ENCODE measurements around the gene KCNIP4. TPM values are rescaled to one million over a fixed set of nuclear protein-coding genes. Genes with fewer than 3 reads are reported as not detected.

Gene KCNIP4
- total and polyA plus RNA-seq, 10 donors, result not detected

GRCh38 chr4:21849077-21849476 is 99.5 kb downstream of the KCNIP4 start:
- H3K27me3 ChIP-seq (replicated peaks in 1 of 7), result no peaks in the 10 kb centered on the region
- no peaks in the 10 kb centered on the region for H3K36me3 ChIP-seq
- TF ChIP-seq CTCF (IDR thresholded peaks at IDR 0.05 in 8 of 11, conservative IDR thresholded peaks at IDR 0.05 in 3 of 11) (no peak), POLR2A (IDR thresholded peaks at IDR 0.05) (no peak), POLR2AphosphoS5 (IDR thresholded peaks at IDR 0.05) (no peak)
- 76 to 83% (median 80%) methylated on average over 3 of the region's 3 CpGs for WGBS, 5 donors
- H3K4me1 ChIP-seq, result no peaks in the 10 kb centered on the region
- DNase-seq, result no peak
- no peak overlapping the region for H3K4me3 ChIP-seq
- intact Hi-C loops (cut with DNase I; ENCODE audit: low total_unique reads), result no loop called here
- H3K9me3 ChIP-seq, result no peaks in the 10 kb centered on the region
- no peak overlapping the region for H3K27ac ChIP-seq

- no peaks in the 10 kb centered on the region for H3K4me1 ChIP-seq
- H3K27me3 ChIP-seq (replicated peaks in 1 of 7), result no peaks in the 10 kb centered on the region
- no peak overlapping the region for H3K4me3 ChIP-seq
- H3K36me3 ChIP-seq, result no peaks in the 10 kb centered on the region
- intact Hi-C loops (cut with DNase I; ENCODE audit: low total_unique reads), result no loop called here
- peak; percentile 20 for DNase-seq
- no peak overlapping the region for H3K27ac ChIP-seq
- 77 to 90% (median 78%) methylated on average over 2 of the region's 2 CpGs for WGBS, 5 donors
- TF ChIP-seq POLR2A (IDR thresholded peaks at IDR 0.05) (no peak), CTCF (IDR thresholded peaks at IDR 0.05 in 8 of 11, conservative IDR thresholded peaks at IDR 0.05 in 3 of 11) (no peak), POLR2AphosphoS5 (IDR thresholded peaks at IDR 0.05) (no peak)
- no peaks in the 10 kb centered on the region for H3K9me3 ChIP-seq
These were observed 100.6 kb downstream of the KCNIP4 start for GRCh38 chr4:21848021-21848420.

- Histone ChIP-seq H3K4me1 (no peaks in the 10 kb centered on the region), H3K36me3 (no peaks in the 10 kb centered on the region), H3K27ac (no peak overlapping the region), H3K9me3 (no peaks in the 10 kb centered on the region), H3K4me3 (no peak overlapping the region), H3K27me3 (replicated peaks in 1 of 7) (no peaks in the 10 kb centered on the region)
- DNase-seq, result no peak
- intact Hi-C loops (cut with DNase I; ENCODE audit: low total_unique reads), result no loop called here
- 65 to 84% (median 76%) methylated on average over 4 of the region's 4 CpGs for WGBS, 5 donors
- no peak for TF ChIP-seq POLR2A (IDR thresholded peaks at IDR 0.05)
- TF ChIP-seq POLR2AphosphoS5 (IDR thresholded peaks at IDR 0.05), result no peak
- TF ChIP-seq CTCF (IDR thresholded peaks at IDR 0.05 in 8 of 11, conservative IDR thresholded peaks at IDR 0.05 in 3 of 11), result no peak
These were observed 102.9 kb downstream of the KCNIP4 start for GRCh38 chr4:21845663-21846062.

- Histone ChIP-seq H3K9me3 (peaks cover 0 to 17% (median 9%) of the 10 kb centered on the region in 8 donors), H3K4me1 (no peaks in the 10 kb centered on the region), H3K36me3 (no peaks in the 10 kb centered on the region), H3K4me3 (no peak overlapping the region), H3K27ac (no peak overlapping the region), H3K27me3 (replicated peaks in 1 of 7) (no peaks in the 10 kb centered on the region)
- TF ChIP-seq POLR2AphosphoS5 (IDR thresholded peaks at IDR 0.05) (no peak), CTCF (IDR thresholded peaks at IDR 0.05 in 8 of 11, conservative IDR thresholded peaks at IDR 0.05 in 3 of 11) (no peak), POLR2A (IDR thresholded peaks at IDR 0.05) (no peak)
- no peak for DNase-seq
- intact Hi-C loops (cut with DNase I; ENCODE audit: low total_unique reads), result no loop called here
These were observed 112.9 kb downstream of the KCNIP4 start for GRCh38 chr4:21835712-21836111.
